ENCODE results near the gene CPED1.
A peak's percentile ranks its signal among the peaks of the same experiment; 100 is the strongest.

CPED1 gene

GRCh38 chr7:121328508-121329190, 340.1 kb downstream of the CPED1 start, which contains the start of gene WNT16:
TSS of gene WNT16 (plus strand) at chr7:121329000. CDS start at chr7:121329293, 293 bp downstream.
- Histone ChIP-seq H3K27me3 (ENCODE audit: insufficient read depth, low read depth, severe bottlenecking) (peaks cover 10% of the 10 kb centered on the region), H3K9me3 (ENCODE audit: severe bottlenecking) (no peaks in the 10 kb centered on the region), H3K36me3 (no peaks in the 10 kb centered on the region), H3K4me3 (ENCODE audit: low read depth, low read length) (peak within 1 kb of the TSS; percentile 42), H3K27ac (no peak within 1 kb of the TSS)
- TF ChIP-seq CTCF (IDR thresholded peaks at IDR 0.05; ENCODE audit: low read depth, low read length): no peak
- DNase-seq: no peak

- peaks cover 10% of the 10 kb centered on the region for H3K27me3 ChIP-seq (ENCODE audit: insufficient read depth, low read depth, severe bottlenecking)
- no peaks in the 10 kb centered on the region for H3K36me3 ChIP-seq
- H3K27ac ChIP-seq: no peak overlapping the region
- peak; percentile 13; the same call in 1 of the 2 replicates for TF ChIP-seq CTCF (IDR thresholded peaks at IDR 0.05; ENCODE audit: low read depth, low read length)
- peak overlapping the region; percentile 42 for H3K4me3 ChIP-seq (ENCODE audit: low read depth, low read length)
- peak; percentile 33 for DNase-seq
- H3K9me3 ChIP-seq (ENCODE audit: severe bottlenecking): no peaks in the 10 kb centered on the region
Observed at GRCh38 chr7:121329191-121330052, 340.9 kb downstream of the CPED1 start.

- Histone ChIP-seq H3K27ac (no peak overlapping the region), H3K27me3 (ENCODE audit: insufficient read depth, low read depth, severe bottlenecking) (peaks cover 10% of the 10 kb centered on the region), H3K9me3 (ENCODE audit: severe bottlenecking) (no peaks in the 10 kb centered on the region), H3K4me3 (ENCODE audit: low read depth, low read length) (peak overlapping the region; percentile 42), H3K36me3 (no peaks in the 10 kb centered on the region)
- TF ChIP-seq CTCF (IDR thresholded peaks at IDR 0.05; ENCODE audit: low read depth, low read length): no peak
- DNase-seq: peak; percentile 11
Observed at GRCh38 chr7:121330053-121330833, 341.7 kb downstream of the CPED1 start.

- TF ChIP-seq CTCF (IDR thresholded peaks at IDR 0.05; ENCODE audit: low read depth, low read length): no peak
Observed at GRCh38 chr7:121331048-121331447, 342.5 kb downstream of the CPED1 start.

GRCh38 chr7:121331574-121331973, 343.1 kb downstream of the CPED1 start:
- H3K9me3 ChIP-seq (ENCODE audit: severe bottlenecking): no peaks in the 10 kb centered on the region
- H3K36me3 ChIP-seq: no peaks in the 10 kb centered on the region
- no peak for DNase-seq
- H3K27me3 ChIP-seq (ENCODE audit: insufficient read depth, low read depth, severe bottlenecking): peaks cover 10% of the 10 kb centered on the region
- H3K4me3 ChIP-seq (ENCODE audit: low read depth, low read length): no peak overlapping the region
- no peak overlapping the region for H3K27ac ChIP-seq
- no peak for TF ChIP-seq CTCF (IDR thresholded peaks at IDR 0.05; ENCODE audit: low read depth, low read length)

More at GRCh38 chr7:121331048-121331447, 342.5 kb downstream of the CPED1 start:
- DNase-seq: no peak
- Histone ChIP-seq H3K4me3 (ENCODE audit: low read depth, low read length) (no peak overlapping the region), H3K27me3 (ENCODE audit: insufficient read depth, low read depth, severe bottlenecking) (peaks cover 10% of the 10 kb centered on the region), H3K36me3 (no peaks in the 10 kb centered on the region), H3K9me3 (ENCODE audit: severe bottlenecking) (no peaks in the 10 kb centered on the region), H3K27ac (no peak overlapping the region)
